GM19099 (cell line): ENCODE data around the gene IL20RA.

Experiments
- POLR2A ChIP-seq: IDR thresholded peaks from 3 replicates; pipeline ENCODE4 v1.6.1; 2011; ENCODE audit warnings: low read depth; ENCODE audit not compliant: insufficient read length; ENCODE audit errors: extremely low read depth

The IL20RA gene

GRCh38 chr6:136950436-136951126 lies 94.2 kb downstream of the IL20RA start:
- TF ChIP-seq POLR2A, result no peak
